Astrocyte (in vitro differentiated cells and primary cell): ENCODE results near the gene CREB3L4. TPM values are rescaled to one million over a fixed set of nuclear protein-coding genes. Genes with fewer than 3 reads are reported as not detected.
"Not testable (repeated sequence)": the region's sequence is repeated elsewhere in the genome, so short reads cannot be mapped to it uniquely, and the experiment has no call there.

Experiments used
- DNase-seq: peaks from one replicate; pipeline ENCODE4 v3.0.0-alpha.2; 2010; ENCODE audit warnings: low read depth
- FAIRE-seq: peaks from 2 replicates; lab custom pipeline; 2011; peaks lifted over from hg19 to GRCh38; lab: Jason Lieb, UNC
- H2AFZ ChIP-seq: 2 replicates; pipeline ENCODE4 v1.6.0; 2012; ENCODE audit warnings: low read depth, low read length, inconsistent platforms
- H3K27ac ChIP-seq: 2 replicates; pipeline ENCODE4 v1.5.1; 2011; ENCODE audit warnings: low read depth, low read length, inconsistent platforms
- H3K27me3 ChIP-seq: 2 replicates; pipeline ENCODE4 v1.6.0; 2011; ENCODE audit warnings: low read length, inconsistent platforms; ENCODE audit not compliant: insufficient read depth
- H3K36me3 ChIP-seq: 2 replicates; pipeline ENCODE4 v1.5.1; 2011; ENCODE audit warnings: low read length, inconsistent platforms; ENCODE audit not compliant: insufficient read depth
- H3K4me1 ChIP-seq: 2 replicates; pipeline ENCODE4 v1.5.1; 2011; ENCODE audit warnings: low read length, inconsistent platforms; ENCODE audit not compliant: insufficient read depth
- H3K4me2 ChIP-seq: 2 replicates; pipeline ENCODE4 v1.6.0; 2012; ENCODE audit warnings: low read length, inconsistent platforms
- H3K4me3 ChIP-seq: 2 replicates; pipeline ENCODE4 v1.5.1; 2011; ENCODE audit warnings: low read depth, mild to moderate bottlenecking, low read length, inconsistent platforms; ENCODE audit not compliant: insufficient read depth
- H3K79me2 ChIP-seq: 2 replicates; pipeline ENCODE4 v1.6.0; 2012; ENCODE audit warnings: mild to moderate bottlenecking, low read length, inconsistent platforms; ENCODE audit not compliant: insufficient read depth
- H3K9ac ChIP-seq: 2 replicates; pipeline ENCODE4 v1.6.0; 2012; ENCODE audit warnings: mild to moderate bottlenecking, low read length, inconsistent platforms
- H3K9me3 ChIP-seq: 2 replicates; pipeline ENCODE4 v1.5.1; 2012; ENCODE audit warnings: low read depth, mild to moderate bottlenecking, low read length, inconsistent platforms; ENCODE audit not compliant: insufficient read depth
- H4K20me1 ChIP-seq: 2 replicates; pipeline ENCODE4 v1.6.0; 2012; ENCODE audit warnings: low read length, inconsistent platforms; ENCODE audit not compliant: insufficient read depth
- H3K27ac Mint-ChIP-seq: one replicate; pipeline ENCODE4 v1.8.0; 2021; ENCODE audit warnings: mild to moderate bottlenecking, mixed read lengths; ENCODE audit not compliant: unreplicated experiment
- H3K27me3 Mint-ChIP-seq: one replicate; pipeline ENCODE4 v1.8.0; 2021; ENCODE audit warnings: low read depth, mixed read lengths; ENCODE audit not compliant: unreplicated experiment
- H3K36me3 Mint-ChIP-seq: one replicate; pipeline ENCODE4 v1.8.0; 2021; ENCODE audit warnings: low read depth, mixed read lengths; ENCODE audit not compliant: unreplicated experiment
- H3K4me1 Mint-ChIP-seq: one replicate; pipeline ENCODE4 v1.8.0; 2021; ENCODE audit warnings: low read depth, mixed read lengths; ENCODE audit not compliant: unreplicated experiment
- H3K4me3 Mint-ChIP-seq: one replicate; pipeline ENCODE4 v1.8.0; 2021; ENCODE audit warnings: mild to moderate bottlenecking, moderate library complexity, mixed read lengths; ENCODE audit not compliant: unreplicated experiment
- H3K9me3 Mint-ChIP-seq: one replicate; pipeline ENCODE4 v1.8.0; 2021; ENCODE audit warnings: mild to moderate bottlenecking, mixed read lengths; ENCODE audit not compliant: unreplicated experiment
- EZH2 ChIP-seq: IDR thresholded peaks from 2 replicates; pipeline ENCODE4 v1.6.1; 2012; ENCODE audit warnings: mild to moderate bottlenecking, low read length, inconsistent platforms; ENCODE audit not compliant: insufficient read depth
- total RNA-seq: library from RNA; stranded (reverse); gene quantifications from 2 replicates; pipeline ENCODE4 v1.2.1, GENCODE V29; 2021
- TF ChIP-seq, protein P1 (sequence below): IDR thresholded peaks from 2 replicates; pipeline ENCODE4 v1.5.1; 2011; ENCODE audit warnings: low read depth, mild to moderate bottlenecking, inconsistent platforms, low read length, moderate library complexity; ENCODE audit not compliant: insufficient read depth

The CREB3L4 gene
- total RNA-seq, 1 donor from 2014 or later = 5.3 TPM

GRCh38 chr1:153977250-153978240 lies 9.8 kb downstream of the CREB3L4 start, which contains the start of gene JTB:
JTB (minus strand) TSS chr1:153977674; CDS start chr1:153977252, 422 bp downstream.
- Histone ChIP-seq H2AFZ (peak within 1 kb of the TSS; percentile 88), H3K36me3 (peaks cover 21% of the 10 kb centered on the region), H3K9me3 (no peaks in the 10 kb centered on the region), H4K20me1 (peaks cover 12% of the 10 kb centered on the region), H3K27me3 (no peaks in the 10 kb centered on the region), H3K27ac (peak within 1 kb of the TSS; percentile 57), H3K4me2 (peak within 1 kb of the TSS; percentile 95), H3K9ac (peak within 1 kb of the TSS; percentile 92), H3K4me1 (peaks cover 8% of the 10 kb centered on the region), H3K4me3 (peak within 1 kb of the TSS; percentile 90), H3K79me2 (peaks cover 21% of the 10 kb centered on the region)
- H3K27ac Mint-ChIP-seq = peak within 1 kb of the TSS; percentile 95
- peak; percentile 62 for DNase-seq
- FAIRE-seq = no peak
- peak within 1 kb of the TSS; percentile 97 for H3K4me3 Mint-ChIP-seq
- peak; percentile 32 for TF ChIP-seq EZH2
- TF ChIP-seq, protein P1, sequence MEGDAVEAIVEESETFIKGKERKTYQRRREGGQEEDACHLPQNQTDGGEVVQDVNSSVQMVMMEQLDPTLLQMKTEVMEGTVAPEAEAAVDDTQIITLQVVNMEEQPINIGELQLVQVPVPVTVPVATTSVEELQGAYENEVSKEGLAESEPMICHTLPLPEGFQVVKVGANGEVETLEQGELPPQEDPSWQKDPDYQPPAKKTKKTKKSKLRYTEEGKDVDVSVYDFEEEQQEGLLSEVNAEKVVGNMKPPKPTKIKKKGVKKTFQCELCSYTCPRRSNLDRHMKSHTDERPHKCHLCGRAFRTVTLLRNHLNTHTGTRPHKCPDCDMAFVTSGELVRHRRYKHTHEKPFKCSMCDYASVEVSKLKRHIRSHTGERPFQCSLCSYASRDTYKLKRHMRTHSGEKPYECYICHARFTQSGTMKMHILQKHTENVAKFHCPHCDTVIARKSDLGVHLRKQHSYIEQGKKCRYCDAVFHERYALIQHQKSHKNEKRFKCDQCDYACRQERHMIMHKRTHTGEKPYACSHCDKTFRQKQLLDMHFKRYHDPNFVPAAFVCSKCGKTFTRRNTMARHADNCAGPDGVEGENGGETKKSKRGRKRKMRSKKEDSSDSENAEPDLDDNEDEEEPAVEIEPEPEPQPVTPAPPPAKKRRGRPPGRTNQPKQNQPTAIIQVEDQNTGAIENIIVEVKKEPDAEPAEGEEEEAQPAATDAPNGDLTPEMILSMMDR = no peak
- no peaks in the 10 kb centered on the region for H3K9me3 Mint-ChIP-seq
- H3K27me3 Mint-ChIP-seq = no peaks in the 10 kb centered on the region
- peaks cover 6% of the 10 kb centered on the region for H3K4me1 Mint-ChIP-seq
- peaks cover 13% of the 10 kb centered on the region for H3K36me3 Mint-ChIP-seq

- H3K4me3 Mint-ChIP-seq = peak overlapping the region; percentile 97
- Histone ChIP-seq H4K20me1 (peaks cover 12% of the 10 kb centered on the region), H3K27ac (no peak overlapping the region), H3K4me2 (peak overlapping the region; percentile 95), H3K9ac (peak overlapping the region; percentile 92), H3K79me2 (peaks cover 24% of the 10 kb centered on the region), H3K4me3 (peak overlapping the region; percentile 90), H3K36me3 (peaks cover 25% of the 10 kb centered on the region), H3K9me3 (no peaks in the 10 kb centered on the region), H2AFZ (peak overlapping the region; percentile 88), H3K27me3 (no peaks in the 10 kb centered on the region), H3K4me1 (peaks cover 8% of the 10 kb centered on the region)
- H3K9me3 Mint-ChIP-seq = no peaks in the 10 kb centered on the region
- no peak overlapping the region for H3K27ac Mint-ChIP-seq
- DNase-seq = no peak
- no peak for FAIRE-seq
- H3K27me3 Mint-ChIP-seq = no peaks in the 10 kb centered on the region
- peaks cover 19% of the 10 kb centered on the region for H3K36me3 Mint-ChIP-seq
- TF ChIP-seq, protein P1 = no peak
- TF ChIP-seq EZH2 = no peak
- H3K4me1 Mint-ChIP-seq = peaks cover 6% of the 10 kb centered on the region
Measured at GRCh38 chr1:153978274-153978909, 10.7 kb downstream of the CREB3L4 start.

GRCh38 chr1:153979091-153979490 lies 11.4 kb downstream of the CREB3L4 start:
- not testable (repeated sequence) for H3K9me3 Mint-ChIP-seq, H3K4me3 Mint-ChIP-seq, DNase-seq, H3K27me3 Mint-ChIP-seq, FAIRE-seq, H3K4me1 ChIP-seq, H3K9ac ChIP-seq, H2AFZ ChIP-seq, H3K27me3 ChIP-seq, H3K4me1 Mint-ChIP-seq, H3K27ac ChIP-seq, H3K27ac Mint-ChIP-seq, H3K9me3 ChIP-seq, H3K4me3 ChIP-seq, H3K4me2 ChIP-seq
- peaks cover 30% of the 10 kb centered on the region for H3K79me2 ChIP-seq
- peaks cover 28% of the 10 kb centered on the region for H3K36me3 ChIP-seq
- H4K20me1 ChIP-seq = peaks cover 12% of the 10 kb centered on the region
- H3K36me3 Mint-ChIP-seq = peaks cover 20% of the 10 kb centered on the region

- H3K27ac Mint-ChIP-seq, H3K4me3 Mint-ChIP-seq, H3K4me2 ChIP-seq, H3K9me3 ChIP-seq, H3K9ac ChIP-seq, DNase-seq, FAIRE-seq, H2AFZ ChIP-seq, H3K4me1 Mint-ChIP-seq, H4K20me1 ChIP-seq, H3K4me3 ChIP-seq, H3K27me3 Mint-ChIP-seq, H3K9me3 Mint-ChIP-seq, H3K27me3 ChIP-seq, H3K27ac ChIP-seq: not testable (repeated sequence)
- Histone ChIP-seq H3K36me3 (peaks cover 16% of the 10 kb centered on the region), H3K4me1 (peaks cover 23% of the 10 kb centered on the region), H3K79me2 (peaks cover 35% of the 10 kb centered on the region)
- H3K36me3 Mint-ChIP-seq = peaks cover 10% of the 10 kb centered on the region
Measured at GRCh38 chr1:153981735-153982134, 14.0 kb downstream of the CREB3L4 start.
